Measurements from ENCODE around the gene DOK3.
A peak's percentile ranks its signal among the peaks of the same experiment; 100 is the strongest.

The DOK3 gene

DNA sequence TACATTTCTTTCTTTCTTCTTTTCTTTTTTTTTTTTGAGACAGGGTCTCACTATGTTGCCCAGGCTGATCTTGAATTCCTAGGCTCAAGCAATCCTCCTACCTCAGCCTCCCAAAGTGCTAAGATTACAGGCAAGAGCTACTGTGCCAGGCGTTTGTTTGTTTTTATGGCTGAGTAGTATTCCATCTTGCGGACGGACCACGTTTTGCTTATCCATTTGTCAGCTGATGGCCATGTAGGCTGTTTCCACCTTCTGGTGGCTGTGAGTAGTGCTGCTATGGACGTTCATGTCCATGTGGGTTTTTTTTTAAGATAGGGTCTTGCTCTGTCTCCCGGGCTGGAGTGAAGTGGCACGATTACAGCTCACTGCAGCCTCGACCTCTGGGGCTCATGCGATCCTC lies 2.5 kb downstream of the DOK3 start:
- TF ChIP-seq EZH2 (IDR thresholded peaks at IDR 0.05; ENCODE audit: borderline replicate concordance, low read length) = no peak
- H2AFZ ChIP-seq (ENCODE audit: low read length) = no peak overlapping the region
- H3K79me2 ChIP-seq (ENCODE audit: insufficient read depth, low read length) = no peaks in the 10 kb centered on the region
- H3K9me2 ChIP-seq (ENCODE audit: low read depth, low read length) = no peaks in the 10 kb centered on the region
- H3K9me3 ChIP-seq (ENCODE audit: low read length) = no peaks in the 10 kb centered on the region
- H3K4me3 ChIP-seq (ENCODE audit: low read depth, low read length, poor library complexity, severe bottlenecking) = peak overlapping the region; percentile 78
- peak overlapping the region; percentile 98; the same call in 1 of the 2 replicates for H3K9ac ChIP-seq (ENCODE audit: low read length)
- H3F3A ChIP-seq (ENCODE audit: insufficient read depth, low read length) = peaks cover under 1% of the 10 kb centered on the region; the same call in 1 of the 2 replicates
- H3K36me3 ChIP-seq (ENCODE audit: insufficient read depth, low read length) = peaks cover 62% of the 10 kb centered on the region
- H3K4me1 ChIP-seq (ENCODE audit: insufficient read depth, low read length, severe bottlenecking) = peaks cover 81% of the 10 kb centered on the region
- H3K27me3 ChIP-seq (ENCODE audit: insufficient read depth, low read length) = no peaks in the 10 kb centered on the region
- no peaks in the 10 kb centered on the region for H4K20me1 ChIP-seq (ENCODE audit: insufficient read depth, low read length)
- peak overlapping the region; percentile 99 for H3K27ac ChIP-seq (ENCODE audit: low read depth, low read length, poor library complexity, severe bottlenecking)
- peak overlapping the region; percentile 94 for H3K4me2 ChIP-seq (ENCODE audit: low read length)

DNA sequence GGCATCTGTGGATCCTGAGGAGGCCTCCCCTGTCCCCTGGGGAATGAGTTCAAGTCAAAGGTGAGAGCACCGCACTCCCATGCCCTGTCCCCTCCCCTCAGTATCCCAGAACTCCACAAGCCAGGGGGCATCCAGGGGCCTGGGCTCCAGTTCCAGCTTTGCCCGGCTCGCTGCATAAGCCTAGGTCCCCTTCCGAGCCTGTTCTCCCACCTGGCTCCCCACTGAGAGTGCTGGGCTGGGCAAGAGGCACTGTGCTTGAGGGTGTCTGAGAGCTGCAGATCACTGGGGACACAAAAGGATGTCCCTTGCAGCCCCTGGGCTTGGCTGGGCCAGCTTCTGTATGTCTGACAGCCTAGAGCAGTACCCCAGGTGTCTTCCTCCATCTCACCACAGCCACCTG lies 4.6 kb downstream of the DOK3 start:
- peaks cover 52% of the 10 kb centered on the region for H3K36me3 ChIP-seq (ENCODE audit: insufficient read depth, low read length)
- H3K4me1 ChIP-seq (ENCODE audit: insufficient read depth, low read length, severe bottlenecking) = peaks cover 74% of the 10 kb centered on the region
- no peak overlapping the region for H3K9ac ChIP-seq (ENCODE audit: low read length)
- no peaks in the 10 kb centered on the region for H3K9me2 ChIP-seq (ENCODE audit: low read depth, low read length)
- no peaks in the 10 kb centered on the region for H3K79me2 ChIP-seq (ENCODE audit: insufficient read depth, low read length)
- H3K4me3 ChIP-seq (ENCODE audit: low read depth, low read length, poor library complexity, severe bottlenecking) = no peak overlapping the region
- H4K20me1 ChIP-seq (ENCODE audit: insufficient read depth, low read length) = no peaks in the 10 kb centered on the region
- TF ChIP-seq EZH2 (IDR thresholded peaks at IDR 0.05; ENCODE audit: borderline replicate concordance, low read length) = no peak
- TF ChIP-seq, protein P1, sequence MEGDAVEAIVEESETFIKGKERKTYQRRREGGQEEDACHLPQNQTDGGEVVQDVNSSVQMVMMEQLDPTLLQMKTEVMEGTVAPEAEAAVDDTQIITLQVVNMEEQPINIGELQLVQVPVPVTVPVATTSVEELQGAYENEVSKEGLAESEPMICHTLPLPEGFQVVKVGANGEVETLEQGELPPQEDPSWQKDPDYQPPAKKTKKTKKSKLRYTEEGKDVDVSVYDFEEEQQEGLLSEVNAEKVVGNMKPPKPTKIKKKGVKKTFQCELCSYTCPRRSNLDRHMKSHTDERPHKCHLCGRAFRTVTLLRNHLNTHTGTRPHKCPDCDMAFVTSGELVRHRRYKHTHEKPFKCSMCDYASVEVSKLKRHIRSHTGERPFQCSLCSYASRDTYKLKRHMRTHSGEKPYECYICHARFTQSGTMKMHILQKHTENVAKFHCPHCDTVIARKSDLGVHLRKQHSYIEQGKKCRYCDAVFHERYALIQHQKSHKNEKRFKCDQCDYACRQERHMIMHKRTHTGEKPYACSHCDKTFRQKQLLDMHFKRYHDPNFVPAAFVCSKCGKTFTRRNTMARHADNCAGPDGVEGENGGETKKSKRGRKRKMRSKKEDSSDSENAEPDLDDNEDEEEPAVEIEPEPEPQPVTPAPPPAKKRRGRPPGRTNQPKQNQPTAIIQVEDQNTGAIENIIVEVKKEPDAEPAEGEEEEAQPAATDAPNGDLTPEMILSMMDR (IDR thresholded peaks at IDR 0.05; ENCODE audit: low read length) = no peak
- H3K4me2 ChIP-seq (ENCODE audit: low read length) = no peak overlapping the region
- peaks cover 7% of the 10 kb centered on the region; the same call in 1 of the 2 replicates for H3F3A ChIP-seq (ENCODE audit: insufficient read depth, low read length)
- no peaks in the 10 kb centered on the region for H3K27me3 ChIP-seq (ENCODE audit: insufficient read depth, low read length)
- no peak overlapping the region for H2AFZ ChIP-seq (ENCODE audit: low read length)
- peak overlapping the region; percentile 9 for H3K27ac ChIP-seq (ENCODE audit: low read depth, low read length, poor library complexity, severe bottlenecking)
- no peaks in the 10 kb centered on the region for H3K9me3 ChIP-seq (ENCODE audit: low read length)

DNA sequence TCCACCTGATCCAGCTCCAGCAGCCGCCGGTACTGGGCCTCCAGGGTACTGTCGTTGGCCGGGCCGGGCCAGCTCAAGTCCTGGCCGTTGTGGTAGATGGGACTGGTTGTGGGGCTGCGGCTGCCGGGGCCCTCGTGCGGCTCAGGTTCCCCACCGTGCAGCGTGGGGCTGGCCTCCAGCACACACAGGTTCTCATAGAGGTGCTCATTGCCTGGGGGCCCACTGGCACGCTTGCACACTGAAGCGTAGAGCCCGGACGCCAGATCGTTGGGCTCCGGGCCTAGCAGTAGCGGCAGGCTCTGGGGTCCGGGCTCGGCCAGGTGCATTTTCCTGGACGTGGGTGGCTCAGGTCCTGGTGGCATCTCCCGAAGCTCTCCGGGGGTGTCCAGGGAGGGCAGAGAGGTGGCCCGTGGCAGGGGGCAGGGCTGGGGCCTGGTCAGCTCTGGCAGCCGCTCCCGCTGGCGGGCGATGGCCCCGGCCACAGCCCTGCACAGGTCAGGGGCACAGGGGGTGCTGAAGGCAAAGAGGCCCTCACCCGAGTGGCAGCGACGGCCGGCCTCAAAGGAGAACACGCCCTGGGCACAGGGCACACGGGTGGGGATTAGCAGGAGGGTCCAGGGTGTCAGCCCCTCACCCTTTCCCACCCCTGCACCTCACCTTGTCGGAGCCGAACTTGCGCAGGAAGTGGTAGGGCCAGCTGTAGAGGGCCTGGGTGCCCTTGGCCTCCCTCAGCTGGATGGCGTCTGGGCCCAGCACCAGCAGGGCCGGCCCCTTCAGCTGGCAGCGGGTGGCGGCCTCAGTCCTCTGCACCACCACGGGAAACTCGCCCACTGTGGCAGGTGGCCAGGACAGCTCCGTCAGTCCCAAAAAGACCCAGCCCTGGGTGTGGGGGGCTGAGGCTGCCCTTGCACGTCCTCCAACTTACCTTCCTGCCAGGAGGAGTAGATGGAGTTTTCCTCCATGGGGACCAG lies 5.3 kb downstream of the DOK3 start:
- no peak overlapping the region for H2AFZ ChIP-seq (ENCODE audit: low read length)
- H3K4me2 ChIP-seq (ENCODE audit: low read length) = no peak overlapping the region
- peaks cover 52% of the 10 kb centered on the region for H3K36me3 ChIP-seq (ENCODE audit: insufficient read depth, low read length)
- H3K9me2 ChIP-seq (ENCODE audit: low read depth, low read length) = no peaks in the 10 kb centered on the region
- H3K4me3 ChIP-seq (ENCODE audit: low read depth, low read length, poor library complexity, severe bottlenecking) = no peak overlapping the region
- no peak for TF ChIP-seq EZH2 (IDR thresholded peaks at IDR 0.05; ENCODE audit: borderline replicate concordance, low read length)
- TF ChIP-seq, protein P1 (IDR thresholded peaks at IDR 0.05; ENCODE audit: low read length) = no peak
- H3K9ac ChIP-seq (ENCODE audit: low read length) = no peak overlapping the region
- no peaks in the 10 kb centered on the region for H3K79me2 ChIP-seq (ENCODE audit: insufficient read depth, low read length)
- H3K9me3 ChIP-seq (ENCODE audit: low read length) = no peaks in the 10 kb centered on the region
- H4K20me1 ChIP-seq (ENCODE audit: insufficient read depth, low read length) = no peaks in the 10 kb centered on the region
- H3K27ac ChIP-seq (ENCODE audit: low read depth, low read length, poor library complexity, severe bottlenecking) = peak overlapping the region; percentile 81
- peaks cover 67% of the 10 kb centered on the region for H3K4me1 ChIP-seq (ENCODE audit: insufficient read depth, low read length, severe bottlenecking)
- peaks cover 7% of the 10 kb centered on the region; the same call in 1 of the 2 replicates for H3F3A ChIP-seq (ENCODE audit: insufficient read depth, low read length)
- no peaks in the 10 kb centered on the region for H3K27me3 ChIP-seq (ENCODE audit: insufficient read depth, low read length)

Data from OCI-LY1 (cell line).